ENCODE data around the gene CORO2A. TPM values are rescaled to one million over a fixed set of nuclear protein-coding genes. Genes with fewer than 3 reads are reported as not detected.

The CORO2A gene
- total and polyA plus RNA-seq, 2 of the 13 experiments (the other 11 are each of a cell fraction or from before 2014, with no cell fraction given) = 14.4 to 15.3 TPM

GRCh38 chr9:98195671-98196070, 3.2 kb upstream of the CORO2A start:
- no peak for FAIRE-seq
- H3K4me1 ChIP-seq (ENCODE audit: insufficient read depth, low read length) = peaks cover 28% of the 10 kb centered on the region
- H3K9me3 ChIP-seq (ENCODE audit: low read length) = no peaks in the 10 kb centered on the region
- CTCF ChIA-PET (ENCODE audit: low intra/inter-chr PET ratio, low total read pairs) = no interaction called here
- H3K27ac ChIP-seq (ENCODE audit: extremely low read length, insufficient read depth, low read length) = no peak overlapping the region
- POLR2A ChIA-PET = no interaction called here
- H3K36me3 ChIP-seq (replicated peaks in 1 of 2; ENCODE audit: control insufficient read depth in 1 of 2, insufficient read depth in 2 of 2, low read length in 2 of 2) = no peaks in the 10 kb centered on the region
- no peak overlapping the region for H3K4me2 ChIP-seq (ENCODE audit: low read depth, low read length)
- no peak overlapping the region for H3K4me3 ChIP-seq (replicated peaks in 1 of 3; ENCODE audit: insufficient read depth in 1 of 3, low read depth in 2 of 3, low read length in 3 of 3)
- ATAC-seq = no peak
- 63% methylated on average over 2 of the region's 4 CpGs for WGBS (ENCODE audit: low lambda C conversion rate)
- in situ Hi-C loops (cut with HindIII; ENCODE audit: extremely low pct_ligation_motif_present, low pct_unique_long_range_greater_than_20kb) = no loop called here
- no peaks in the 10 kb centered on the region for H3K27me3 ChIP-seq (ENCODE audit: control insufficient read depth in 1 of 2, insufficient read depth in 2 of 2, low read length in 2 of 2)
- H3K79me2 ChIP-seq (ENCODE audit: insufficient read depth, low read length) = peaks cover 15% of the 10 kb centered on the region
- DNase-seq (ENCODE audit: low spot score) = no peak
- no peak for TF ChIP-seq ZNF264 (CRISPR knock-in tag; IDR thresholded peaks at IDR 0.05)
- TF ChIP-seq ZNF609 (CRISPR knock-in tag; IDR thresholded peaks at IDR 0.05; ENCODE audit: borderline replicate concordance) = no peak
- TF ChIP-seq ZNF605 (CRISPR knock-in tag; IDR thresholded peaks at IDR 0.05) = no peak
- no peak for TF ChIP-seq ZNF678 (CRISPR knock-in tag; IDR thresholded peaks at IDR 0.05)
- no peak for TF ChIP-seq MNT (IDR thresholded peaks at IDR 0.05)
- no peak for TF ChIP-seq POLR2G (IDR thresholded peaks at IDR 0.05; ENCODE audit: low read depth, low read length)
- TF ChIP-seq ZNF737 (CRISPR knock-in tag; IDR thresholded peaks at IDR 0.05; ENCODE audit: borderline replicate concordance) = no peak
- TF ChIP-seq ZKSCAN1 (IDR thresholded peaks at IDR 0.05; ENCODE audit: low read length) = no peak
- TF ChIP-seq LRRFIP1 (CRISPR knock-in tag; conservative IDR thresholded peaks at IDR 0.05) = no peak
- TF ChIP-seq MBD4 (IDR thresholded peaks at IDR 0.05; ENCODE audit: borderline replicate concordance, low read length) = no peak
- TF ChIP-seq MXI1 (IDR thresholded peaks at IDR 0.05; ENCODE audit: borderline replicate concordance, low read depth, low read length) = no peak
- no peak for TF ChIP-seq TBX3 (IDR thresholded peaks at IDR 0.05; ENCODE audit: borderline replicate concordance)
- TF ChIP-seq NFRKB (IDR thresholded peaks at IDR 0.05) = no peak
- TF ChIP-seq CHD2 (IDR thresholded peaks at IDR 0.05; ENCODE audit: low read depth, low read length) = no peak
- no peak for TF ChIP-seq ZNF577 (CRISPR knock-in tag; IDR thresholded peaks at IDR 0.05; ENCODE audit: borderline replicate concordance, low read depth)
- TF ChIP-seq CTCF (CRISPR knock-in tag; IDR thresholded peaks at IDR 0.05) = no peak
- no peak overlapping the region for H3K9ac ChIP-seq (ENCODE audit: insufficient read depth, low read depth, low read length)
- intact Hi-C loops (cut with micrococcal nuclease; ENCODE audit: unreplicated experiment) = no loop called here
- BruUV-seq (replicated peaks) = no TSS peak
- no peak overlapping the region for H2AFZ ChIP-seq (ENCODE audit: low read length)
- H4K20me1 ChIP-seq (ENCODE audit: insufficient read depth, low read length) = no peaks in the 10 kb centered on the region

Measured in HepG2 (cell line).